Measurements from ENCODE around the gene RTP1.
A peak's percentile ranks its signal among the peaks of the same experiment; 100 is the strongest.
"Not testable (repeated sequence)": the region's sequence is repeated elsewhere in the genome, so short reads cannot be mapped to it uniquely, and the experiment has no call there.

The RTP1 gene, protein sequence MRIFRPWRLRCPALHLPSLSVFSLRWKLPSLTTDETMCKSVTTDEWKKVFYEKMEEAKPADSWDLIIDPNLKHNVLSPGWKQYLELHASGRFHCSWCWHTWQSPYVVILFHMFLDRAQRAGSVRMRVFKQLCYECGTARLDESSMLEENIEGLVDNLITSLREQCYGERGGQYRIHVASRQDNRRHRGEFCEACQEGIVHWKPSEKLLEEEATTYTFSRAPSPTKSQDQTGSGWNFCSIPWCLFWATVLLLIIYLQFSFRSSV

DNA sequence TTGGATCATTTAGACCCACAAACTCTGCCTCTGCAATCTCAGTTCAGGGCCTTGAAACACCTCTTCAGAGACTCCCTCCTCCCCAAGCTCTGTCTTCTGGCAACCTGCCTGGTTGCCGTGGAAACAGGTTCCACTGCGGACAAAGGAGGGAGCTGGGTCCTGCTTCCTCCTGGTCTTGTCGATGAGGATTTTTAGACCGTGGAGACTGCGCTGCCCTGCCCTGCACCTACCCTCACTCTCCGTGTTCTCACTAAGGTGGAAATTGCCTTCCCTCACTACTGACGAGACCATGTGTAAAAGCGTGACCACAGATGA, at the start of gene RTP1:
Gene RTP1 (plus strand): TSS at position 152 of the 315 bp plus-strand sequence. CDS start 30 bp downstream, at position 182.
- DNase-seq, result no peak

DNA sequence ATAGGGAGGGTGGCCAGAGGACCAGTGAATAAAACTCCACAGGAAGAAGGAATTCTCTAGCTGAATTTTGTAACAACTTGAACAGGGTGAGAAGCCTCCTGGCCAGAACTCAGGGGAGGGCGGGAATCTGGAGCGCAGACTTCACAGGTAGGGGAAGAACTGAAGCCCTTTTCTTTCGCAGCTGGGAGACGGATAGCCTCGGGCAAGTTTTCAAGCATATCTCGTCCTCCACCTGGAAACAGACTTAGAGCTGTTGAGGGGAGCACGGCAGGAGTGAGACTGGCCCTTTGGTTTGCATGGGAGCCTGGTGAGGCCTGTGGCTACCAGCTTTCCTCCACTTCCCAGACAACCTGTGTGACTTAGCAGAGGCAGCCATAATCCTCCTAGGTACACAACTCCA, 47.1 kb upstream of the RTP1 start:
- no peak for DNase-seq

DNA sequence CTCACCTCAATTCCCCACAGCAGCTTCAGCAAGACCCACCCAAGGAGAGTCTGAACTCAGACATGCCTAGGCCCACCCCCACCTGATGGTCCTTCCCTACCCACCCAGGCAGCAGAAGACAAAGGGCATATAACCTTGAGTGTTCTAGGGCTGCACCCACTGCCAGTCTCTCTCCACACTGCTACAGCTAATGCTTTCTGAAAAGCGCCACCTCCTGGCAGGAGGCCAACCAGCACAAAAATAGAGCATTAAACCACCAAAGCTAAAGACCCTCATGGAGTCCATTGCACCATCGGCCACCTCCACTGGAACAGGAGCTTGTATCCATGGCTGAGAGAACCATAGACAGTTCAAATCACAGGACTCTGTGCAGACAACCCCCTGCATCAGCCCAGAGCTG, 46.7 kb upstream of the RTP1 start:
- peak in 1 of 2 donors; percentile 38 for DNase-seq

DNA sequence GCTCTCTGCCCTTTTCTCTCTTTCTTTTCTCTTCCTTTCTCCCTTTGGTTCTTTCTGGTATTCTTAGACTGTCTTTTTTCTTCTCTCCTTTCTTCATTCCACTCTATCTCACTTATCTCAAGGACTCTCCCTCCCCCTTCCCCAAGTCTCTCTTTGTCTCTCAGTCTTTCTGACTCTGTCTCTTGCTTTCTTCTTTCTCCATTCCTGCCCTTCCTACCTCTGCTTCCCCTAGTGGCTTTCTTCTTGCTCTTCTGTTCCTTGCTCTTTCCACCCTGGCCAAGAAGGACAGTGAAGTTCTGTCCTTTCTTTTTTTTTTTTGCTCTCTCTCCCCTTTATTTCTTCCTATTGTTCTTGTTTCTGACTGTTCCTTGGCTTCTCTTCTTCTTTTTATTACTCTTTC, 35.7 kb upstream of the RTP1 start:
- DNase-seq, result no peak

DNA sequence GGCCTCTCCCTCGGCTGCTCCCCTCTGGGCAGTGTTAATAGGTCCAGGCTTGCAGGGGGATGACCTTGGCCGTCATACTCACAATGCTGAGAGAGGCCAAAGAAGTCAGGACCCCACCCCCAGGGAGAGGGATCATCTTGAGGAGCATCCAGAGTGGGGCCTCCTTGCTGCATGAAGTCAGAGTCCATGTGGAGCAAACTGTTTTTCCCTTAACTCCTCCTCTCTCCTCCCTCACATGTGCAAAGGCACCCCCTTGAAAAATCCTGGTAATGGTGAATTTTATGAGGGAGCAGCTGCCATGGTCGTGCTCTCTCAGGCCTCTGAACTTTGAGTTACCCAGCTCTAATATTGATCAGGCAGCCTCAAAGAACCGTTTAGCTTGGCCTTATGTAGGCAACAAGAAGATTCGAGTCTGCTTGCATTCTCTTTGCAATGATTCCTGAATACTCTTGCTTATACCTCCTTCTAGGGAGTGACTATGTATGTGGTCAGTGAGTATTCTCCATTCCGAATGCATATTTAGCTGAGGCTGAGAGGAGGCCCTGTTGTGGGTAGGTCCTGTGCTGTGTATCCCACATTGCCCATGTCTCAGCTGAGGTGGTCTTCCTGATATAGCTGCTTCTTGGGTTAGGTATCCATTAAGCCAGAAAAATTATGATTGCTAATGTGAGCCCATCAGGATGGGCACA, 34.9 kb upstream of the RTP1 start:
- no peak for DNase-seq

DNA sequence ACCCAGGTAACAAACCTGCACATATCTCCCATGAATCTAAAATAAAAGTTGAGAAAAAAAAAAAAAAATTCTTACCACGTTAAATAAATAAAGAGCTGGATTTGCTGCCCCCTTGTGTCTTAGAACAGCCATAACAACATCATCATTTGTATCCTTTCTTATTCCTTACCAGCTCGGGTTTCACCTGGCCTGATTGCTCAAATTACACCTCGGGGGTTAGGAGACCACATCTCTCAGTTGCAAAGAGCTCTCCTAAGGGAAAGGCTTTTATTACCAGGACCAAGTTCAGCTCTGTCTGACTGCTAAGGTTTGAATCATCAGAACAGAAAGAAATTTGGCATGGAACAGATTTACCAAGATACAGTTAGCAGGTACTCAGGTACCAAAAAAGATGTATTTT, 32.1 kb upstream of the RTP1 start:
- peak in 1 of 2 donors; percentile 61 for DNase-seq

DNA sequence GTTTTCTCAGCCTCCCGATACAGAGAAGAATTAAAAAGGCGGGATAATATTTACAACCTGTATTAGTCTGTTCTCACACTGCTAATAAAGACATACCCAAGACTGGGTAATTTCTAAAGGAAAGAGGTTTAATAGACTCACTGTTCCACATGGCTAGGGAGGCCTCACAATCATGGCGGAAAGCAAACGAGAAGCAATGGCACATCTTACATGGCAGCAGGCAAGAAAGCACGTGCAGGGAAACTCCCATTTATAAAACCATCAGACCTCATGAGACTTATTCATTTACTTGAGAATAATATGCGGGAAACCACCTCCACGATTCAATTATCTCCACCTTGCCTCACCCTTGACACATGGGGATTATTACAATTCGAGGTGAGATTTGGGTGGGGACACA, 30.5 kb upstream of the RTP1 start:
- DNase-seq, result no peak

DNA sequence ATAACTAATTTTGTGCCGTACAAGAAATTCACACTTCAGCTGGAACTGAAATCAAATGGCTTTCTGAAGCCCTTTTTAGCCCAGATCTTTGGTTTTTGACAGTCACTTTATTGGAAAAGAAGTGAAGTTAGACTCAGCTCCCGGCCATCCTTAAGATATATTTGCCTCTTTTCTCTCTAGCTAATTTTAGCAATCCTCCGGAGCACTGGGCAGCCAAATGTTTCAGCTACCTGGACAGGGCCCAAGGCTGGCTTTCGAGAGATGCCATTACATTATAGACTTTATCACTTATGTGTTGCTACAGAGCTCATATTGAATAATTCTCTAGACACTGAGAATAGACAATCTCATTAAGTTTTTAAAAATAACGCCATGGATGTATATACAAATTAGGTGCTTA, 29.5 kb upstream of the RTP1 start:
- DNase-seq, result no peak

DNA sequence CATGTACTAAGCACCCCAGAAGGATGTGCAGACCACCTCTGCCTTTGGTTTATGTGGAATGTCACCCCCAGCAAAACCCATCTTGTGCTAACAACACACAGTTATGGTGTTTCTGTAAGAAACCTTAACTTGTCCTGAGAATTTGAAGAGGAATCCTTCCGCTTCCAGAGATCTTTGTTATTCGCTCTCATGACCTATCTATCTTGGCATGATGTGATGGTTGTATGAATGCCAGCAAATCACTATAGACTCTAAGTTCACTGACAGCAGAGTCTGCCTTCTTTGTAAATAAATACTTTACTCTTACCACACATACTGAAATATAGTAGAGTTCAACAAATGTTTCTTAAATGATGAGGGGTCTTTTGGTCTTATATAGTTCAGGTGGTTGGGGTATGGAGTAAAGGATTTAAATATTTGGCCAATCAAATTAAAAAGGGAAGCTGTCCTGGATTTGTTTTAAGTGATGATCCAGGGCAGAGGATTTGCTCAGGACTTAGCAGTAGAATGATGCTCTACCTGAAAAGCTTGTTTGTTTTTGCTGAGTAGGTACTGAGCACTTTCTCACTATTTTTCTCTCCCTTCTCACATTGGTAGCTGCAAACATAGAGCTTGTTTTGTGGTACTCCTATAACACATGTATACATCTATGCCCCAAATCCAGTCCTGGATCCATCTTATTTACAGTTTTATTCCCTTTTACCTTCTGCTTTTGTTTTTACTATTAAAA, 27.9 kb upstream of the RTP1 start:
- DNase-seq, result no peak

DNA sequence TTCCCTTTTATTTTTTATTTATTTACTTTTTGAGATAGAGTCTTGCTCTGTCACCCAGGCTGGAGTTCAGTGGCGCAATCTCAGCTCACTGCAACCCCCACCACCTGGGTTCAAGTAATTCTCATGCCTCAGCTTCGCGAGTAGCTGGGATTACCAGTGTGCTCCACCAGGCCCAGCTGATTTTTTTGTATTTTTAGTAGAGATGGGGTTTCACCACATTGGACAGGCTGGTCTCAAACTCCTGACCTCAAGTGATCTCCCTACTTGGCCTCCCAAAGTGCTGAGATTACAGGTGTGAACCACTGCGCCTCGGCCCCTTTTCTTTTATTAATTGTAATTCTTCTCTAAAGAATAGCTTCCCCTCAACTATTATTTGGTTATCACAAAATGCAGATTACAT, 26.4 kb upstream of the RTP1 start:
- not testable (repeated sequence) for DNase-seq

DNA sequence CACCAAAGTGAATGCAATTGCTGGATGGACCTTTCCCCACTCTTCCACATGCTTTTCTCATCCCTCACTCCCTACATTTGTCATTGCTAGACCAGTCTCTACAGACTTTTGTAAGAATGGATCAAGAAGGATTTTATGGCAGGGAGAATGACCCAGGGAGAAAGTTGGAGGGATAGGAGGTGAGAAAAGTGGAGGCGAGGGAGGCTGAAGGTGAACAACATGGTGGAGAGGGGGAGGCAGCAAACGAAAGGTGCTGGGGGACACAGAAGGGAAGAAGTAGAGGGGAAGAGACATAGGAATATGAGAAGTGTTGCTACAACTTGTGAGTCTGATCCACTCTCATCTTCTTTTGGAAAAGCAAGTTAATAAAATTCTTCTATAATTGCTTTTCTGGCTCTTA, 24.4 kb upstream of the RTP1 start:
- no peak for DNase-seq

DNA sequence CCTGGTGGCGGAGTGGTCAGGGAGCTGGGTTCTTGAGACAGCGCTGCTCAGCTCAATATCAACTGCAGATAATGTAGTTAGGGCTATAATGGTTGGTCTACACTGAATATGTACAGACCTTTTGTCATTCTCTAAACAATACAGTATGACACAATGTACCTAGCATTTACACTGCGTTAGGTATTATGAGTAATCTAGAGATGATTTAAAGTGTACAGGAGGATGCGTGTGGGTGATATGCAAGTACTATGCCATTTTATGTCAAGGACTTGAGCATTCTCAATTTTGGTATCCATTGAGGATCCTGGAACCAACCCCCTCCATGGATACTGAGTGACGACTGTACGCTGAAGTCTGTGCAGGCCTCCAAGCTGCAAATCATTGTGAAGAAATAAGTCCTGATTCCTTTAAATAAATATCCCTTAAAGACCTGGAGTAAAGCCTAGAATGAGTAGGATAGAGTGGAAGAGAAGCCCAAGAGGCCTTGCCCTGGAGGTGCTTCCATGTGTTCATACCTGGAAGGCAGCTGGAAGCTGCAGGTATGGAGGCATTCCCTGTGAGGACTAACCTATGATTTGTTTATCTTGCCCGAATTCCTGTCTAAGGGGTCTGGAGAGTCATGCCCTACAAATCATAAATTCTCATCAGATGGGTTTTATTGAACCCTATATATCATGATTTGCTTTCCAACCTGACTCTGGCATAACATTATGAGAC, 15.7 kb upstream of the RTP1 start:
- DNase-seq, result no peak

DNA sequence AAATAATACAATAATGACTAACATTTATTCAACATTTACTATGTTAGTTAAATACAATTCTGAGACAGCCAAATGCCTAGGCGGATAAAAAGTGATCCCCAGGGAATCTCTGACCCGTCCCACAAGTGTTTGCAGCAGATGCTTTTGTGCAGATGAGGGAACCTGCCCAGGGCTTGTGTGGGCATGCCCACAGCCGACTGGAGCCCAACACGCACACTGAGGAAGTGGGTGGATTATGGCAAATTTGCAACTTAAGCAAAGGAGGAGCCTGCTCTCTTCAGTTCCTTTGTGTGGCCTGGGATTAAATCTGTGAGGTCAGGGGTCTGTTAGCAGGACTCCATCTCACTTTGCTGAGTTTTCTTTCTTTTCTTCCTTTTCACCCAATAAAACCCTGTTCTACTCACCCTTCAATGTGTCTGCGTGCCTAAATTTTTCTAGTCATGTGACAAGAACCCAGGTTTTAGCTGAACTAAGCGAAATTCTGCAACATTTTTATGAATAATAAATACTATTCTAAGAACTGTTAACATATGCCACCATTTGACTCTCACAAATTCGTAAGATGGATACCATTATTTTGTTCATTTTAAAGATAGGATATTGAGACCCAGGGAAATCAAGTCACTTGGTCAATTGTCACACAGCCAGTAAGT, 13.9 kb upstream of the RTP1 start:
- DNase-seq, result no peak

DNA sequence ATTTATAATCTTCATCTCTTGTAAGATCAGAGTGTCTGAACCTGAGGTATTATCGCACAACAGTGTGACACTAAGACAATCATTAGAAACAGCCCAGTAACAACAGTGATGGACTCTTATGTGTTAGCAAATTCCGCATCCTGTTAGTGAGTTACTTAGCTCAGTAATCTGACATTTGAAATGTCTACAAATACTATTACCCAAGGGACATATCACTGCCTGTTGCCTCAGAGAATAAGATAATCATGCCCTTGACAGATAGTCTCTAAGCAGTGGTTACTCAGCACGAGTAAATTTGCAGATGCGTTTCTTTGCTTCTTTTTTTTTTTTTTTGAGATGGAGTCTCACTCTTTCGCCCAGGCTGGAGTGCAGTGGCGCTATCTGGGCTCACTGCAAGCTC, 13.4 kb upstream of the RTP1 start:
- DNase-seq, result no peak

DNA sequence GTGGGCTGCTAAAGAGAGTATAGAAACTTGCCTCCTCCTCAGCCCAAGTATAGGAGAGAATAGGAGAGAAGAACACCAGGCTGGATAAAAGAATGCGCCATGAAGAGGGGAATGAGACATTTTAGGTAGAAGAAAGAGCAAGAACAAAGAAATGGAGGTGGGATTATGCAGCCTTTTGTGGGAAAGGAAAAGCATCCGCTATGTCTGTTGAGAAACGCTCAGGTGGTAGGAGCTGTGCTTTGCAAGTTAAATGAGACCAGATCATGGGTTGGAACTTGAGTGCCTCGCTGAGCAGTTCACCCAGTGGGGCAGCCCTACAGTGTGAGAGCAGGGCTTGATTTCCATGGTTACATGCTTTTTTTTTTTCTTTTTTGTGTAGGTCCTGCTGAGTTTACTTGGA, 11.5 kb upstream of the RTP1 start:
- DNase-seq, result no peak

DNA sequence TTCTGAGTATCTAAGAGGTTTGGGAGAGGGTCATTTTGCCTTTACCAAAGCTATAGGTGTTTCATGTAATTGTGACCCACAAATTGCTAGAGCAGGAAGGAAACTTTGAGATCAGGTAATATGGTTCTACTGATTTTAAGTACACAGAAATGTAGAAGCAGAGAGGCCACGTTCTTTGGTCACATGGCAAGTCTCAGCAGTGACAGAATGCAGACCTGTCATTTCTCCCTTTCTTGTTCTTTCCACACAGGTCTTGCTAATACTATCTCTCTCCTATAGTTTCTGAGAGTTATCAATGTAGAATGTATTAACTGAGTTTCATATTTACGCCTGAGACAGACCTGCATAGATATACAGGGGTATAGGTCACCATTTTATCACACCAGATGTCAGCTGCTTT, 10.9 kb upstream of the RTP1 start:
- no peak for DNase-seq

DNA sequence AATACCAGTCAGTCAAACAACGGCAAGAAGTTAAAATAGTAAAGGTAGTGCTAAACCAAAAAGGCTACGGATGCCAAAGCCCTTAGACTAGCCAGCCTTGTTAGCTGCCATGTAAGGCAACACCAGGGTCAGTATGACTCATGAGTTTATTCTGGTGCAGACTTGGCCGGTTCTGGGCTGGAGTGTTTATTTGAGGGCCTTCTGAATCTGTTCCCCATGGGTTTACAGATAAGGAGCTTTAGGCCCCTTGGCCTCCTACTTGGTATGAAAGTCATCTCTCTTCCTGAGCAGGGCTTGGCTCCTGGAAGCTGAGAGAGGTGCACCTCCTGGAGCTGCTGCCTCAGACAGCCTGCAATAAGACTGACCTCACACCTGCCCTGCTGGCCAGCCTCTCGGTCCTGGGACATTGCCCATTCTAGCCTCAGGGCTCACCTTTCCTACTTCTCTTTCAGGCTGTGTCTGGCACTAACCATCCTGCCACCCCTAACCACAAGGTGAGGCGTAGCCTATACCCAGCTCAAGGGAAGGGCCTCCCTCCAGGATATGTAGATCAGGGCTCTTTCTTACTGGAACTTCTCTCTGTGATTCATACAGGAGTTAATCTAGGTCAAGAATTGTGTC, 10.4 kb upstream of the RTP1 start:
- DNase-seq, result no peak

DNA sequence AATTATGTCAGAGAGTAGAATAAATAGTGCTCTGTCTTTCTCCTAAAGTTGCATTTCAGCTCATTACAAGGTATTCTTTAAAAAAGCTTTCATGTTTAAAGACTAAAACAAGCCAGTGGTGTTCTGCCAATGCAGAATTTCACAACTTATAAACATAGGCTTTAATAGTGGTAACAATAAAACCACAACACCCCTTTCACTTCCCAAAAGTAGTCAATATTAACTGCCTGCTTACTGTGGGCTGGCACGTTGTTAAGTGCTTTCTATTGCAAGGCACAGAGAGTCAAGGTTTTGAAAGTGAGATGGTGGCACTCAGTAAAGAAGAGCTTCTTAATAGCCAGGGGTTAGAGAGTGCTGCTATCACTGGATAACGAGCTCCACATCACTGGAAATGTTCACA, 8.4 kb upstream of the RTP1 start:
- no peak for DNase-seq

DNA sequence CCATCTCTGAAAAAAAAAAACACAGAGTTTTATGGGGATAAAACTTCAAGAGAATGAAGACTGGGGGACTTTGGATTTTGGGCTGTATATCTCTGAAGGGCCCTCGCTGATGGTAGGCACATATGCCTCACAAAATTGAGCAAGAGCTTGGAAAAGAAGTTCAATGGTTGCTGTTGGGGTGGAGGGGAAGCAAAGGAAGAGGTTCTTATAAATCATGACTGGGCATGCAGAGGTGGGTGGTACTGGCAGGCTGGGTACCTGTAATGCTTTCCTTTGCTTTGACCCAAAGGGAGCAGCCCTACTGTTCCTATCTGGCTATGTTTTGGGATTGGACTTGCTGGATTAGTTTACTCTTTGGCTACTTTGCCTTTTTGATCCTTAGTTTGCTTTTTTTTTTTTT, 6.0 kb upstream of the RTP1 start:
- no peak for DNase-seq

DNA sequence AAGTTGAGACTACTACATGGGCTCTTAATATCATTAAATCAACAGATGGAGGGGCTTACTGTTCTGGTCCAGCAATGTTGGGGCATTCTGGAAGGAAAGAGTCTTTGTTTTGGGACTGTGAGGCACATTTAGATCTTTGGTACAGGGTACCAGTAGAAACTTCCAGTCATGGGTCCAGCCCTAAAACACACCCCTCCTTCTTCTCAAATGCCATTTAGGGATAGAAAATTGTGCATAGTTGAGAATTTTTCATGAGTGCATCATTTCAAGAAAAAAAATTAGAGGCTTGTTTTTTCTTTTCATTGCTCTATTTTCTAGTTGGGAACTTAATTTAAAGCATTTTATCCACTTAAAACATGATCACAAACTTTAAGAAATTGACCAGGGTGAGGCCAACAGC, 4.1 kb upstream of the RTP1 start:
- no peak for DNase-seq

DNA sequence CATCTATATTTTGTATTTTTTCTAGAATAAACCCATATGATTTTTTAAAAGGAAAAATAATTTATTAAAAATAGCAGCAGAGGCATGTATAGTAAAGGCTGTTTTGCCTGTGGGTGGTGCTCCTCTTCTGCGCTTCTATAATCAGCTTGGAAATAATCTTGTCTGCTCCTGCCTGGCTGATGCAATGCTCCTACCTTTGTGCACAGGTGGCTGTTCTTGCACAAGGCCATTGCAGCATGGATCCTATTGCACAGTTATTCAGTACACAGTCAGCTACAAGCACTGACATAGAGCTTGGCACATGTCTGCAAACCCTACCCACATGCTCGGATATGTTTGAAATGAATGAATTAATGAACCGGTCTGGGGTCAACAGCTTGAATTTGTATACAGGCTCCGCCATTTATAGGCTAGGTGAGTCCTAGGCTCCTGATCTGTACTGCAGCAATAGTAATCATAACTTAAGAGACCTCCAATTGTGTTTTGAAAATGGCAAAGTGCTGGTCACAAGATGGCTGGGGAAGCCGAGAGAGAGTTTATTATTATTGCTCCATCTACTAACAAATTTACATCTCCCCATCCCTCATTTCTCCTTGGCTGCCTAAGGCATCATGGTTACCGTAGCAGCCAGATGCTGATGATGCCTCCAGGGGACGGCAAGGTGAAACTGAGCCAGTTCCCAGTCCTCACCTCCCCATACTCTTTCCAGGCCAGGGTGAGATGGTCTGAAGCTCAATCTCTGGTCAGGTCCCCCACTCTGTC, 532 bp upstream of the RTP1 start:
- no peak for DNase-seq

DNA sequence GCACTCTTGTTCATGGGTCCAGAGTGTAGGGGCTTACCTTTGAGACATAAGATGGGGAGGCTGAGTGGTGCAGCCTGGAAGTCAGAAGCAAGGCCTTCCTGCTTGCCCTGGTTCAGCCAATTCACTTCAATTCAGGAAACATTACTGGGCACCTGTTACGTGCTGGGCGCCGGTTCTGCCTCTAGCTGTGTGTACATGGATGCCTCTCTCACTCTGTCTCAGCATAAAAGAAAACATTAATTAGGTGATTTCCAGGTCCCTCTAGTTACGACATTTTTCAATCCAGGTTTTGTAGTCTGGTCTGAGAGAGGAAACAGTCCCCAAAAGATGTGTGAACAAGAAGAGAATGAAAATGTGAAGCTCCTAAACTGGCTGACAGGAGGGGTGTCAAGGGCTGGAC, 1.2 kb downstream of the RTP1 start:
- DNase-seq, result no peak
